GM20431 (cell line): ENCODE results near the gene MPZ.
"Not testable (repeated sequence)": the region's sequence is repeated elsewhere in the genome, so short reads cannot be mapped to it uniquely, and the experiment has no call there.

Source experiments
- in situ Hi-C: fragments of 300-500 bp; cut with MseI, MboI; formaldehyde crosslinking; loops from one replicate; pipeline ENCODE4 v1.15.0; 2020; ENCODE audit warnings: low sequenced_read_pairs; ENCODE audit not compliant: unreplicated experiment

Gene MPZ

DNA sequence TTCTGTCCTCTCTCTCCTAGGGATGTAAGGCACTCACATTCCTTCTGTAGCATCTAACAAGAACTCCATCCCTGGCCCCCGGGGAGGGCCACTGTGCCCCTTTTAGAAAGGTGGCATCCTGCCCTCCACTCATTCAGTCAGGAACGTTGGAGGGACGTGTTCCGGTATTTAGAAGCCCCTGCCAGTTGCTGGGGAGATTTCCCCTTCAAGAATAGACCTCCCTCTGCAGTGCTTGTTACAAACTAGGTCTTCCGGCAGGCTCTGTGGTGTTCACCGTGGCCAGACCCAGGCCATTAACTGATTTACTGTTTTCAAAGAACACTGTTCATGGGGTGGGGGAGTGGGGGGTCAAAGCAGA lies 50.4 kb downstream of the MPZ start:
- in situ Hi-C loops: no loop called here

DNA sequence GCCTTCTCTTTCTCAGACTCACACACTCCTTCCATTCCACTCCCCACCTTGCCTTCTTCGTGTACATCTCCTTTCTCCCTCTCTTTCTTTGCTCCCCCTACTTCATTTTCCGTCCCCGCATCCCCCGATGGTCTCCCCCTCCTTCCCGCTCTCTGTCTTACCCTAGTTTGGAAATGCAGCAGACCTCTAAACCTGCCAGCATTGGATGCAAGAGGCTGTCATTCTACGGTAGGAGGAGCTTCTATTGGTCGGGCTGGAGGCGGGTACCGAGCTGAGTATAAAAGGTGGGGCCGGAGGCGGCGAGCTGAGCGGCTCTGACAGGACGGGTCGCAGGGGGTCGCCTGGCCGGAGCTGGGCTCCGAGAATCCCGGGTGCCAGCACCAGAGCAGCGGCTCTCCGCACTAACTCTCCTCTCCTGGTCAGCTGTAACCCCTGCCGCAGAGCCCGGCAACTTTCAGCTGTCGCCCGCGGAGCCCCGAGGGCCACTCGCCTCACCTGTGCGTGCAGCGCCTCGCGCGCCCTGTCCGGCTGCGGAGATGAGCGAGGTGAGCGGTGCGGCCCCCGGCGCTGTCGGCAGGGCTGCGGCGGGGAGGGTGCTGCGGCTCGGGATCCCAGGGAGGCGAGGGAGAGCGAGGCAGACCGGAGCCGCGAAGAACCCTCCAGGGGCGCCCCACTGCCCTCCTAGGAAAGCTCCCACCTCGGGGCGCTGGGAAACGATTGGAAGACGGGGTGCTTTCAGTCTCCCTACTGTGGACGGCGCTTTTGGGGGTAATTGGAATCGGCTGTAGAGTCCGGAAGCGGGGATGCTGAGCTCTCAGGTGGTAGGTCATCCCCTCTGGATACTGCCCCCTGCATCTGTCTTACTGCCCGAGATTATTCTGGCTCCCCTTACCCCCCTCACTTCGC lies 51.1 kb downstream of the MPZ start, which contains the start of gene PCP4L1:
Gene PCP4L1 (plus strand): TSS at position 307 of the 906 bp plus-strand sequence. CDS start 230 bp downstream, at position 537.
- in situ Hi-C loops: no loop called here

DNA sequence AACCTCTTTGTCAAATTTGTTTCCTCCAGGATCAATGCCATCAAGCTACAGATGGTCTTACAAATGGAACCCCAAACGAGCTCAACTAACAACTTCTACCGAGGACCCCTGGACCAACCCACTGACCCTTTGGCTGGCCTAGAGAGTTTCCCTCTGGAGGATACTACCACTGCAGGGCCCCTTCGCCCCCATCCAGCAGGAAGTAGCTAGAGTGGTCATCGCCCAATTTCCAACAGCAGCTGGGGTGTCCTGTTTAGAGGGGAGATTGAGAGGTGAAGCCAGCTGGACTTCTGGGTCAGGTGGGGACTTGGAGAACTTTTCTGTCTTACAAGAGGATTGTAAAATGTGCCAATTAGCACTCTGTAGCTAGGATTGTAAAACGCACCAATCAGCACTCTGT lies 52.7 kb downstream of the MPZ start:
- in situ Hi-C loops: not testable (repeated sequence)

DNA sequence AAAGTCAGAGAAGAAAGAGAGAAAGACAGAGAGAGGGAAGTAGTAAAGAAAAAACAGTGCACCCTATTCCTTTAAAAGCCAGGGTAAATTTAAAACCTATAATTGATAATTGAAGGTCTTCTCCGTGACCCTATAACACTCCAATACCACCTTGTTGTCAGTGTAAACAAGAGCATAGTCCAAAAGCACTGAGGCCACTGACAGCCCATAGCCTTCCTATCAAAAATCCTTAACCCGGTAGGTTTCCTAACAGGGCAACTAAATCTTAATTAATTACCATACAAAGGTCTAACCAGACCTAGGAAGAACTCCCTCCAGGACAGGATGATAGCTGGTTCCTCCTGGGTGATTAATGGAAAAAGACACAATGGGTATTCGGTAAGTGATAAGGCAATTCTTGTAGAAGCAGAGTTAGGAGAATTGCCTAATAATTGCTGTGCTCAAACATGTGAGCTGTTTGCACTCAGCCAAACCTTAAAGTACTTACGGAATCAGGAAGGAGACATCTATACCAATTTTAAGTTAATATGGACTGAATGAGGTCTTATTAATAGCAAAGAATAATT lies 53.7 kb downstream of the MPZ start:
- in situ Hi-C loops: not testable (repeated sequence)

- in situ Hi-C loops: not testable (repeated sequence)
Observed at GRCh38 chr1:161255302-161255701, 54.5 kb downstream of the MPZ start.
